Transverse colon (tissue), 4 donors: ENCODE data around the gene RTRAF. TPM values are rescaled to one million over a fixed set of nuclear protein-coding genes. Genes with fewer than 3 reads are reported as not detected.
A peak's percentile ranks its signal among the peaks of the same experiment; 100 is the strongest.

Experiments
- DNase-seq: peaks from one replicate; pipeline ENCODE4 v3.0.0-alpha.2; 2019
- H3K27ac ChIP-seq, 4 donors: fragments of 200-600 bp; sonication (generic); 2 replicates each; pipeline ENCODE4 v1.5.1; 2016 to 2018; ENCODE audit warnings: inconsistent platforms in 4 of 4
- H3K27me3 ChIP-seq: fragments of 200-600 bp; sonication (generic); 2 replicates; pipeline ENCODE4 v1.5.1; 2017; ENCODE audit warnings: inconsistent platforms
- H3K36me3 ChIP-seq, 4 donors: fragments of 200-600 bp; sonication (generic); 2 replicates each; pipeline ENCODE4 v1.5.1; 2017 to 2019; ENCODE audit warnings: inconsistent platforms in 4 of 4
- H3K4me1 ChIP-seq, 4 donors: fragments of 200-600 bp; sonication (generic); 2 replicates each; pipeline ENCODE4 v1.5.1; 2017 to 2020; ENCODE audit warnings: inconsistent platforms in 4 of 4
- H3K4me3 ChIP-seq, 4 donors: fragments of 200-600 bp; sonication (generic); 1 replicate in 1 of 4; 2 replicates in 3 of 4; pipeline versions ENCODE4 v1.5.1 to v1.6.1; 2017 to 2019; ENCODE audit warnings: inconsistent platforms in 4 of 4
- H3K9me3 ChIP-seq, 2 donors: fragments of 200-600 bp; sonication (generic); 2 replicates each; pipeline ENCODE4 v1.5.1; 2017 to 2019; ENCODE audit warnings: inconsistent platforms in 2 of 2
- EP300 ChIP-seq: sonication (generic); formaldehyde crosslinking; IDR thresholded peaks from one replicate; pipeline ENCODE4 v1.6.1; 2017; ENCODE audit warnings: antibody characterized with exemption, low read depth
- POLR2A ChIP-seq: fragments of 450-650 bp; IDR thresholded peaks from one replicate; pipeline ENCODE4 v1.6.1; 2016; ENCODE audit warnings: antibody characterized with exemption, mild to moderate bottlenecking, moderate library complexity
- POLR2AphosphoS5 ChIP-seq, 3 donors: sonication (generic); formaldehyde crosslinking; IDR thresholded peaks; one replicate each; pipeline ENCODE4 v1.6.1; 2016; ENCODE audit warnings: antibody characterized with exemption in 3 of 3
- WGBS, 2 donors: methylation state at CpG; one replicate each; pipeline ENCODE4 v1.1.5; 2018; ENCODE audit warnings: low coverage in 1 of 2; 5-methylcytosine and 5-hydroxymethylcytosine counted together
- in situ Hi-C, 4 donors: fragments of 200-750 bp; cut with MboI; loops; one replicate each; pipeline versions ENCODE4 v1.15.0 to v1.15.1; 2017; ENCODE audit warnings: low sequenced_read_pairs in 3 of 4, low pct_ligation_motif_present in 1 of 4, low pct_unique_long_range_greater_than_20kb in 1 of 4
- intact Hi-C: fragments of 100-400 bp; cut with DNase I; formaldehyde crosslinking; loops from one replicate; pipeline ENCODE4 v1.15.1; 2023; ENCODE audit warnings: low total_unique reads
- total RNA-seq, 4 donors: library from RNA; depleted of rRNA; stranded (reverse); fragments of >200 nt; gene quantifications; one replicate each; pipeline ENCODE4 v1.1.0, GENCODE V29; 2016
- TF ChIP-seq, protein P1 (sequence below), 5 experiments: fragments of 200-600 bp in 3 of 5; fragments of 450-650 bp in 2 of 5; sonication (generic) in 3 of 5; IDR thresholded peaks; 1 replicate in 2 of 5; 2 replicates in 3 of 5; pipeline ENCODE4 v1.5.1; 2016 to 2017; ENCODE audit warnings: antibody characterized with exemption in 5 of 5, inconsistent platforms in 3 of 5, mild to moderate bottlenecking in 2 of 5, moderate library complexity in 1 of 5

The RTRAF gene
- total RNA-seq, 4 donors from 2014 or later: 28.1 to 92.8 (median 51.5) TPM

DNA sequence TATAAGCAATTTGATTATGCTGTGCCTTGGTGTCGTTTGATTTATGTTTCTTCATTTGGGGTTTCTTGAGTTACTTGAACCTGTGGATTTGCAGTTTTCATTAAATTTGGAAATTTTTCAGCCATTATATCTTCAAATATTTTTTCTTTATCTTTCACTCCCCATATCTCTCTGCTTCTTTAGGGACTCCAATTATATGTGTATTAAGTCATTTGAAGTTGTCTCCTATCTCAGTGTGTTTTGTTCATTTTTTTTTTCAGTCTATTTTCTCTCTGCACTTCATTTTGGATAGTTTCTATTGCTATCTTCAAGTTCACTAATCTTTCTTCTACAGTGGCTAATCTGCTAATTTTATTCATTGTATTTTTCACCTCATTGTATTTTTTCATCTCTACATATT is 29.4 kb upstream of the RTRAF start:
- no peaks in the 10 kb centered on the region for H3K36me3 ChIP-seq
- peaks cover 0 to 5% of the 10 kb centered on the region in 2 donors for H3K9me3 ChIP-seq
- WGBS, 2 donors: 93 to 100% methylated on average over 1 of the region's 1 CpG
- intact Hi-C loops (no loop called here), in situ Hi-C loops (loop anchor here (25.0 kb wide), 3 partner anchors 148 to 673 kb away; partner anchors contain the start of gene FRMD6 (in 1 of the 4))
- no peaks in the 10 kb centered on the region for H3K27me3 ChIP-seq
- no peak overlapping the region for H3K27ac ChIP-seq
- no peak for TF ChIP-seq EP300
- no peak for DNase-seq
- H3K4me3 ChIP-seq: no peak overlapping the region
- H3K4me1 ChIP-seq: peaks cover 0 to 9% (median 2%) of the 10 kb centered on the region in 4 donors

DNA sequence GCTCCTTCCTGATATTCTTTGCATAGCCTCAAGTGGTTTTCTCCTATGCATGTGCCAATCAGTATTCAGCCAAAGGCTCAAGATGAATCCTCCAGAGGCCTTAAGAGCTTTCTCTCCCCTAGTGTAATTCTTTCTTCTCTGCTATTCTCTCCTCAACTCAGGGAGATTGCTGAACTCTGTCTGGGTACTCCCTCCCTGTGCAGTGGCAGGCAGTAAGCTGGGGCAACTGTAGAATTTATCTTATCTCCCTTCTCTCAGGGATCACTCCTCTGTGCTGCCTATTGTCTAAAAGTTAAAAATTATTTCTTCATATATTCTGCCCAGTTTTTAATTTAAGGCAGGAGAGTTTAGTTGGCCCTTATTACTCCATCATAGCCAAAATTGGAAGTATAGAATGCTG is 28.5 kb upstream of the RTRAF start:
- Histone ChIP-seq H3K27me3 (no peaks in the 10 kb centered on the region), H3K4me1 (peaks cover 0 to 9% (median 2%) of the 10 kb centered on the region in 4 donors), H3K4me3 (no peak overlapping the region), H3K36me3 (no peaks in the 10 kb centered on the region), H3K27ac (no peak overlapping the region), H3K9me3 (peaks cover 0 to 5% of the 10 kb centered on the region in 2 donors)
- intact Hi-C loops (no loop called here), in situ Hi-C loops (loop anchor here (25.0 kb wide), 3 partner anchors 149 to 674 kb away; partner anchors contain the start of gene FRMD6 (in 1 of the 4))
- TF ChIP-seq EP300: no peak
- no peak for TF ChIP-seq POLR2A
- TF ChIP-seq, protein P1, sequence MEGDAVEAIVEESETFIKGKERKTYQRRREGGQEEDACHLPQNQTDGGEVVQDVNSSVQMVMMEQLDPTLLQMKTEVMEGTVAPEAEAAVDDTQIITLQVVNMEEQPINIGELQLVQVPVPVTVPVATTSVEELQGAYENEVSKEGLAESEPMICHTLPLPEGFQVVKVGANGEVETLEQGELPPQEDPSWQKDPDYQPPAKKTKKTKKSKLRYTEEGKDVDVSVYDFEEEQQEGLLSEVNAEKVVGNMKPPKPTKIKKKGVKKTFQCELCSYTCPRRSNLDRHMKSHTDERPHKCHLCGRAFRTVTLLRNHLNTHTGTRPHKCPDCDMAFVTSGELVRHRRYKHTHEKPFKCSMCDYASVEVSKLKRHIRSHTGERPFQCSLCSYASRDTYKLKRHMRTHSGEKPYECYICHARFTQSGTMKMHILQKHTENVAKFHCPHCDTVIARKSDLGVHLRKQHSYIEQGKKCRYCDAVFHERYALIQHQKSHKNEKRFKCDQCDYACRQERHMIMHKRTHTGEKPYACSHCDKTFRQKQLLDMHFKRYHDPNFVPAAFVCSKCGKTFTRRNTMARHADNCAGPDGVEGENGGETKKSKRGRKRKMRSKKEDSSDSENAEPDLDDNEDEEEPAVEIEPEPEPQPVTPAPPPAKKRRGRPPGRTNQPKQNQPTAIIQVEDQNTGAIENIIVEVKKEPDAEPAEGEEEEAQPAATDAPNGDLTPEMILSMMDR (IDR thresholded peaks at IDR 0.05): no peak
- TF ChIP-seq POLR2AphosphoS5 (IDR thresholded peaks at IDR 0.05): no peak
- no peak for DNase-seq

DNA sequence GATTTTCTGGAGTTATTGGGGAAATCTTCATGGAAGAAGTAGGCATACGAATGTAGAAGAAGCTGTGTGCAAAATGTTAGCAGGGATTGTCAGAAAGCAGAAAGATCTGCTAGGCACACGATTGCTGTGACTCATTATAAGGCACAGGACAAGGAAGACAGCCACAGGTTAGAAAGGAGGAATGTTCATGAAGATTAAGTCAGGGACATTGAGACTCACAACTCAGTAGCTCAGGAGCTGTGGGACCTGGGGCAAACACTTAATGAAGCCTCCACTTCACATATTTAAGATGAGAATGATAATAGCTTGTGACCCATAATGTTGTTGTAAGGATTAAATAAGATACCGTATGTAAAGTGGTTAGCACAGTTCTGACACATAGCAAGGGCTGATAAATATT is 26.6 kb upstream of the RTRAF start:
- WGBS, 2 donors: 44 to 57% methylated on average over 2 of the region's 3 CpGs
- in situ Hi-C loops: loop anchor here (25.0 kb wide), 3 partner anchors 150 to 675 kb away; partner anchors contain the start of gene FRMD6 (in 1 of the 4)
- H3K9me3 ChIP-seq: peaks cover 0 to 5% of the 10 kb centered on the region in 2 donors
- intact Hi-C loops: no loop called here
- H3K4me1 ChIP-seq: peaks cover 0 to 9% (median 2%) of the 10 kb centered on the region in 4 donors
- no peak overlapping the region for H3K27ac ChIP-seq
- no peaks in the 10 kb centered on the region for H3K27me3 ChIP-seq
- TF ChIP-seq POLR2AphosphoS5 (IDR thresholded peaks at IDR 0.05) (no peak), EP300 (no peak), POLR2A (no peak)
- TF ChIP-seq, protein P1 (IDR thresholded peaks at IDR 0.05): no peak
- no peak for DNase-seq
- H3K36me3 ChIP-seq: no peaks in the 10 kb centered on the region
- no peak overlapping the region for H3K4me3 ChIP-seq

DNA sequence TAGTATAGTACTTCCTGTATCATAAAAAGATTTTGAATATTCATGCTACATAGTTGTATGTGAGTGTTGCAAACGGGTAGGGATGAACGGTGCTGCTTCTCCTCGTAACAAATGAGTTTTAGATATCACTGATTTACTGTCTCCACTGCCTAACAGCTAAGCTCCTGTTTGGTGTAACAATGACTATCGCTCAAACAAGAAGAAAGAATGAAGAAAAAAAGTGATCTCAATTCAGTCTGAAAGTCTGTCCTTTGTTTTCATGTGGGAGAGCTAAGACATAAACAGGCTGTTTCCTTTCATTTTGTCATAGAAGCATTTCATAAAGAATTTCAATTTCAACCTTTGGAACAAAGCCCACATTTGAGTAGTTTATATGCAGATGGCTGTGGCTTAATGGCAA is 26.1 kb upstream of the RTRAF start:
- H3K9me3 ChIP-seq: peaks cover 0 to 5% of the 10 kb centered on the region in 2 donors
- intact Hi-C loops: no loop called here
- in situ Hi-C loops: loop anchor here (25.0 kb wide), 3 partner anchors 151 to 676 kb away; partner anchors contain the start of gene FRMD6 (in 1 of the 4)
- H3K4me1 ChIP-seq: peaks cover 0 to 9% (median 2%) of the 10 kb centered on the region in 4 donors
- DNase-seq: no peak
- no peaks in the 10 kb centered on the region for H3K27me3 ChIP-seq
- no peaks in the 10 kb centered on the region for H3K36me3 ChIP-seq
- 22 to 32% methylated on average over 4 of the region's 4 CpGs for WGBS, 2 donors
- peak overlapping the region in 1 of 4 donors; percentile 17 for H3K4me3 ChIP-seq
- no peak for TF ChIP-seq POLR2A
- peak overlapping the region in 2 of 4 donors; percentile 15 to 20 for H3K27ac ChIP-seq

DNA sequence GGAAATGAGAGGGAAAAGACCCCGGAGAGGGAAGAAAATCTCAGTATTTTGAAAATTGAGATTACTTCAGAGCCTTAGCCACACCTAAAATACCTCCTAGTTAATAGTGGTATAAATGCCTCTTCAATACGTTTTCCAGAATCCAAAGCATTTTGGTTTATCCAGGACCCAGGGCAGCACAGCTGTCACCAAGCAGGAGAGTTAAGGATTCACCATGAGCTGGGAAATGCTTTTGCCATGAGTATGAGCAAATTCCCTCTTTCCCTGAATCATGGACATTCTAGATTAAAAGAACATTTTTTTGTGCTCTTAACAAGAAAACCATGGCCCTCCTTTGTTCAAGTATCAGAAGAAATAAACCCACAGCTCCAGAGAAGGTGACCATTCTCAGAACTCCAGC is 21.8 kb upstream of the RTRAF start:
- WGBS, 2 donors: 79 to 92% methylated on average over 2 of the region's 2 CpGs
- no peaks in the 10 kb centered on the region for H3K27me3 ChIP-seq

More for the DNA sequence above, 21.8 kb upstream of the RTRAF start:
- Histone ChIP-seq H3K36me3 (no peaks in the 10 kb centered on the region), H3K4me3 (no peak overlapping the region), H3K27ac (no peak overlapping the region), H3K4me1 (peaks cover 0 to 6% (median 0%) of the 10 kb centered on the region in 4 donors), H3K9me3 (no peaks in the 10 kb centered on the region)
- no peak for DNase-seq
- in situ Hi-C loops: loop anchor here (25.0 kb wide), 3 partner anchors 155 to 680 kb away; partner anchors contain the start of gene FRMD6 (in 1 of the 4)
- no peak for TF ChIP-seq EP300
- TF ChIP-seq, protein P1 (IDR thresholded peaks at IDR 0.05): no peak
- no peak for TF ChIP-seq POLR2AphosphoS5 (IDR thresholded peaks at IDR 0.05)
- TF ChIP-seq POLR2A: no peak
- intact Hi-C loops: no loop called here
